Liver (tissue), 9 donors: ENCODE data around the gene ANO8. TPM values are rescaled to one million over a fixed set of nuclear protein-coding genes. Genes with fewer than 3 reads are reported as not detected.

ENCODE experiments used
- DNase-seq: peaks from one replicate; pipeline ENCODE4 v3.0.0-alpha.2; 2017; ENCODE audit warnings: low spot score
- H3K27ac ChIP-seq, 2 donors: one replicate each; pipeline ENCODE4 v1.7.0; 2013; ENCODE audit warnings: inconsistent platforms in 2 of 2, low read length in 2 of 2, control low read depth in 1 of 2, low read depth in 1 of 2, mild to moderate bottlenecking in 1 of 2
- H3K27me3 ChIP-seq, 4 donors: one replicate each; pipeline versions ENCODE4 v1.6.1 to v1.7.0; 2013; ENCODE audit warnings: low read length in 3 of 4, inconsistent platforms in 1 of 4, mild to moderate bottlenecking in 1 of 4, moderate library complexity in 1 of 4; ENCODE audit not compliant: control insufficient read depth in 4 of 4, insufficient read depth in 4 of 4
- H3K36me3 ChIP-seq, 4 donors: one replicate each; pipeline versions ENCODE4 v1.6.1 to v1.7.0; 2013; ENCODE audit warnings: low read length in 3 of 4, mild to moderate bottlenecking in 3 of 4, low read depth in 1 of 4, moderate library complexity in 1 of 4; ENCODE audit not compliant: control insufficient read depth in 4 of 4, insufficient read depth in 3 of 4
- H3K4me1 ChIP-seq, 4 donors: one replicate each; pipeline versions ENCODE4 v1.6.1 to v1.7.0; 2013; ENCODE audit warnings: low read length in 3 of 4, mild to moderate bottlenecking in 3 of 4, moderate library complexity in 1 of 4; ENCODE audit not compliant: control insufficient read depth in 4 of 4, insufficient read depth in 4 of 4
- H3K4me3 ChIP-seq, 3 donors: one replicate each; pipeline versions ENCODE4 v1.6.1 to v1.7.0; 2013; ENCODE audit warnings: low read length in 3 of 3, control low read depth in 1 of 3, low read depth in 1 of 3, mild to moderate bottlenecking in 1 of 3
- H3K9ac ChIP-seq, 2 donors: one replicate each; pipeline ENCODE4 v1.7.0; 2013; ENCODE audit warnings: low read length in 2 of 2, mild to moderate bottlenecking in 2 of 2, moderate library complexity in 2 of 2, control low read depth in 1 of 2, low read depth in 1 of 2
- H3K9me3 ChIP-seq, 4 donors: one replicate each; pipeline versions ENCODE4 v1.6.1 to v1.7.0; 2013; ENCODE audit warnings: low read length in 3 of 4; ENCODE audit not compliant: control insufficient read depth in 4 of 4
- EGR1 ChIP-seq, 2 donors: IDR thresholded peaks; 2 replicates each; pipeline ENCODE4 v1.6.1; 2016 to 2018; ENCODE audit warnings: antibody characterized with exemption in 2 of 2, low read depth in 2 of 2
- FOXA2 ChIP-seq: IDR thresholded peaks from 2 replicates; pipeline ENCODE4 v1.6.1; 2016; ENCODE audit warnings: antibody characterized with exemption
- GABPA ChIP-seq, 2 donors: IDR thresholded peaks in 1 of 2; conservative IDR thresholded peaks in 1 of 2; 2 replicates each; pipeline ENCODE4 v1.6.1; 2016; ENCODE audit warnings: antibody characterized with exemption in 2 of 2, mild to moderate bottlenecking in 1 of 2, moderate library complexity in 1 of 2
- JUND ChIP-seq, 2 donors: IDR thresholded peaks; 2 replicates each; pipeline ENCODE4 v1.6.1; 2016; ENCODE audit warnings: antibody characterized with exemption in 2 of 2
- NR2F2 ChIP-seq: IDR thresholded peaks from 2 replicates; pipeline ENCODE4 v1.6.1; 2016; ENCODE audit warnings: antibody characterized with exemption
- RAD21 ChIP-seq, 2 donors: IDR thresholded peaks; 2 replicates each; pipeline ENCODE4 v1.6.1; 2016; ENCODE audit warnings: antibody characterized with exemption in 2 of 2, mild to moderate bottlenecking in 2 of 2
- RXRA ChIP-seq, 2 donors: IDR thresholded peaks; 2 replicates each; pipeline ENCODE4 v1.6.1; 2017 to 2018; ENCODE audit warnings: antibody characterized with exemption in 2 of 2, mild to moderate bottlenecking in 1 of 2
- SP1 ChIP-seq: IDR thresholded peaks from 2 replicates; pipeline ENCODE4 v1.6.1; 2018; ENCODE audit warnings: antibody characterized with exemption, mild to moderate bottlenecking
- TAF1 ChIP-seq: conservative IDR thresholded peaks from 2 replicates; pipeline ENCODE4 v1.6.1; 2016; ENCODE audit warnings: antibody characterized with exemption, mild to moderate bottlenecking
- ZBTB33 ChIP-seq: IDR thresholded peaks from 2 replicates; pipeline ENCODE4 v1.6.1; 2016; ENCODE audit warnings: antibody characterized with exemption
- WGBS: extraction: QIAGEN DNeasy Blood & Tissue Kit; methylation state at CpG from one replicate; pipeline ENCODE4 v1.1.7; 2013; 5-methylcytosine and 5-hydroxymethylcytosine counted together
- polyA plus RNA-seq, 2 donors: library from polyadenylated mRNA; stranded (reverse) in 1 of 2; unstranded in 1 of 2; fragments of 200-250 nt in 1 of 2; fragments of >200 nt in 1 of 2; fragmentation: Nextera tagmentation in 1 of 2; extraction: Ambion mirVana in 1 of 2; gene quantifications; one replicate each; pipeline versions ENCODE4 v1.2.1 to v1.2.3, GENCODE V29; 2013 to 2015
- total RNA-seq, 2 donors: library from RNA; depleted of rRNA; stranded (reverse); fragments of >200 nt; gene quantifications; one replicate each; pipeline ENCODE4 v1.2.3, GENCODE V29; 2014
- TF ChIP-seq, protein P1 (sequence below): IDR thresholded peaks from 2 replicates; pipeline ENCODE4 v1.6.1; 2016; ENCODE audit warnings: antibody characterized with exemption
- TF ChIP-seq, protein P2 (sequence below): IDR thresholded peaks from 2 replicates; pipeline ENCODE4 v1.6.1; 2016; ENCODE audit warnings: antibody characterized with exemption, mild to moderate bottlenecking
- donor health status: healthy.
- donor health status: healthy.
- donor health status: healthy.
- donor health status: healthy.
- donor health status: healthy.

The ANO8 gene
- total and polyA plus RNA-seq, 4 donors: 0.75 to 5.8 (median 2.1) TPM

DNA sequence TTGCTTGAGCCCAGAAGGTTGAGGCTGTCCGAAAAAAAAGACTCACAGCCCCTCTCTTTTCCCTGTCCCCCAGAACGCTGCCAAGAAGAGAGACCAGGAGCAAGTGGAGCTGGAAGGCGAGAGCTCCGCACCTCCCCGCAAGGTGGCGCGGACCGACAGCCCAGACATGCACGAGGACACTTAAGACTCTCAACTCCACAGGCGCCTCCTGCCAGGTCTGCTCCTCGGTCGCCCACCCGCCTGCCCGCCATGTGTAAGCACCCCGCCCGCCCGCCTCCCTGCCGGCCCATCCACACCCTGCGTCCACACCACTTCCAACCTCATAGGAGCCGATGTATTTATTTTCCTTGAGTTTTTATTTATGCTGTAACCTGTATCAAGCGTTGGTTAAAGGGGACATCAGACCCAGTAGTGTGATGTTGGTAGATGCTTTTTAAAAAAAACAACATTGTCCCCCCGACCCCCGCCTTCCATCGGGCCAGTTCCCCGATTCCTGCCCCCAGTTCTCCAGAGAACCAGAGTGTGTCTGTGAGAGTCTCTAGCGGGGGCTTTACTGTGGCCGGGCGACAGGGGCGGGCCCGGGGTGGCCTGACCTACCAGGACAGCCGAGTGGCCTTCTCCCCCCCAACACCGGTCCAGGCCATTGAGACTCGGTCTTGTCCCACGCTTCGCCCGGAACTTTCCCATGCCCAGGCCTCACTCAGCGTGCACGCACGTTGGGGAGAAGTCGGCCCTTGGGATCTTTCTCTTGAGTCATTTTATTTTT lies 15.0 kb downstream of the ANO8 start:
- Histone ChIP-seq H3K9me3 (no peaks in the 10 kb centered on the region), H3K36me3 (peaks cover 19 to 37% (median 22%) of the 10 kb centered on the region in 4 donors)
- TF ChIP-seq ZBTB33: no peak

GRCh38 chr19:17318966-17319365 lies 15.7 kb downstream of the ANO8 start:
- WGBS: 85% methylated on average over 6 of the region's 6 CpGs
- Histone ChIP-seq H3K9me3 (no peaks in the 10 kb centered on the region), H3K36me3 (peaks cover 22 to 44% (median 28%) of the 10 kb centered on the region in 4 donors), H3K9ac (no peak overlapping the region), H3K4me3 (no peak overlapping the region), H3K27me3 (no peaks in the 10 kb centered on the region), H3K27ac (no peak overlapping the region), H3K4me1 (no peaks in the 10 kb centered on the region)
- no peak for TF ChIP-seq TAF1
- TF ChIP-seq NR2F2: no peak
- TF ChIP-seq FOXA2: no peak
- TF ChIP-seq RAD21 (IDR thresholded peaks at IDR 0.05): no peak
- TF ChIP-seq, protein P1, sequence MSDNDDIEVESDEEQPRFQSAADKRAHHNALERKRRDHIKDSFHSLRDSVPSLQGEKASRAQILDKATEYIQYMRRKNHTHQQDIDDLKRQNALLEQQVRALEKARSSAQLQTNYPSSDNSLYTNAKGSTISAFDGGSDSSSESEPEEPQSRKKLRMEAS: no peak
- TF ChIP-seq, protein P2, sequence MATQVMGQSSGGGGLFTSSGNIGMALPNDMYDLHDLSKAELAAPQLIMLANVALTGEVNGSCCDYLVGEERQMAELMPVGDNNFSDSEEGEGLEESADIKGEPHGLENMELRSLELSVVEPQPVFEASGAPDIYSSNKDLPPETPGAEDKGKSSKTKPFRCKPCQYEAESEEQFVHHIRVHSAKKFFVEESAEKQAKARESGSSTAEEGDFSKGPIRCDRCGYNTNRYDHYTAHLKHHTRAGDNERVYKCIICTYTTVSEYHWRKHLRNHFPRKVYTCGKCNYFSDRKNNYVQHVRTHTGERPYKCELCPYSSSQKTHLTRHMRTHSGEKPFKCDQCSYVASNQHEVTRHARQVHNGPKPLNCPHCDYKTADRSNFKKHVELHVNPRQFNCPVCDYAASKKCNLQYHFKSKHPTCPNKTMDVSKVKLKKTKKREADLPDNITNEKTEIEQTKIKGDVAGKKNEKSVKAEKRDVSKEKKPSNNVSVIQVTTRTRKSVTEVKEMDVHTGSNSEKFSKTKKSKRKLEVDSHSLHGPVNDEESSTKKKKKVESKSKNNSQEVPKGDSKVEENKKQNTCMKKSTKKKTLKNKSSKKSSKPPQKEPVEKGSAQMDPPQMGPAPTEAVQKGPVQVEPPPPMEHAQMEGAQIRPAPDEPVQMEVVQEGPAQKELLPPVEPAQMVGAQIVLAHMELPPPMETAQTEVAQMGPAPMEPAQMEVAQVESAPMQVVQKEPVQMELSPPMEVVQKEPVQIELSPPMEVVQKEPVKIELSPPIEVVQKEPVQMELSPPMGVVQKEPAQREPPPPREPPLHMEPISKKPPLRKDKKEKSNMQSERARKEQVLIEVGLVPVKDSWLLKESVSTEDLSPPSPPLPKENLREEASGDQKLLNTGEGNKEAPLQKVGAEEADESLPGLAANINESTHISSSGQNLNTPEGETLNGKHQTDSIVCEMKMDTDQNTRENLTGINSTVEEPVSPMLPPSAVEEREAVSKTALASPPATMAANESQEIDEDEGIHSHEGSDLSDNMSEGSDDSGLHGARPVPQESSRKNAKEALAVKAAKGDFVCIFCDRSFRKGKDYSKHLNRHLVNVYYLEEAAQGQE: no peak
- no peak for TF ChIP-seq EGR1 (IDR thresholded peaks at IDR 0.05; ENCODE audit: low read depth in 2 of 2)
- no peak for TF ChIP-seq JUND (IDR thresholded peaks at IDR 0.05)
- no peak for DNase-seq

More for the DNA sequence above, 15.0 kb downstream of the ANO8 start:
- Histone ChIP-seq H3K9ac (no peak overlapping the region), H3K4me3 (no peak overlapping the region), H3K27ac (no peak overlapping the region), H3K4me1 (no peaks in the 10 kb centered on the region), H3K27me3 (no peaks in the 10 kb centered on the region)
- 96% methylated on average over 40 of the region's 40 CpGs for WGBS
- no peak for DNase-seq

GRCh38 chr19:17314007-17314593 lies 20.6 kb downstream of the ANO8 start:
- WGBS: 92% methylated on average over 19 of the region's 19 CpGs
- H3K27me3 ChIP-seq: no peaks in the 10 kb centered on the region
- H3K4me1 ChIP-seq: peaks cover 0 to 24% (median 15%) of the 10 kb centered on the region in 4 donors
- TF ChIP-seq RXRA (IDR thresholded peaks at IDR 0.05): no peak
- TF ChIP-seq SP1: no peak
- no peak for TF ChIP-seq GABPA (IDR thresholded peaks at IDR 0.05 in 1 of 2, conservative IDR thresholded peaks at IDR 0.05 in 1 of 2)
- no peak for TF ChIP-seq ZBTB33
- TF ChIP-seq, protein P2: no peak
- TF ChIP-seq EGR1 (IDR thresholded peaks at IDR 0.05; ENCODE audit: low read depth in 2 of 2): no peak

More at GRCh38 chr19:17314007-17314593, 20.6 kb downstream of the ANO8 start:
- Histone ChIP-seq H3K27ac (no peak overlapping the region), H3K9ac (no peak overlapping the region), H3K4me3 (no peak overlapping the region), H3K9me3 (no peaks in the 10 kb centered on the region), H3K36me3 (peaks cover 12 to 23% (median 20%) of the 10 kb centered on the region in 4 donors)
- no peak for DNase-seq
